Neural progenitor cell (in vitro differentiated cells): ENCODE data around the gene TBC1D9. TPM values are rescaled to one million over a fixed set of nuclear protein-coding genes. Genes with fewer than 3 reads are reported as not detected.

Experiments
- DNase-seq: peaks from one replicate; pipeline ENCODE4 v3.0.0-alpha.2; 2016; ENCODE audit warnings: low spot score
- H2AFZ ChIP-seq: fragments of 200-600 bp; sonication (generic); replicated peaks from 2 replicates; pipeline ENCODE4 v1.6.1; 2016; ENCODE audit warnings: antibody characterized with exemption
- H3F3A ChIP-seq: fragments of 200-600 bp; sonication (generic); 2 replicates; pipeline ENCODE4 v1.6.1; 2016; ENCODE audit warnings: antibody characterized with exemption, low read depth
- H3K27ac ChIP-seq: fragments of 200-600 bp; sonication (generic); 2 replicates; pipeline ENCODE4 v1.5.1; 2016; ENCODE audit warnings: mild to moderate bottlenecking
- H3K27me3 ChIP-seq: fragments of 200-600 bp; sonication (generic); 2 replicates; pipeline ENCODE4 v1.6.1; 2016; ENCODE audit warnings: mild to moderate bottlenecking, moderate library complexity
- H3K36me3 ChIP-seq: fragments of 200-600 bp; sonication (generic); 2 replicates; pipeline ENCODE4 v1.5.1; 2016
- H3K4me1 ChIP-seq: fragments of 200-600 bp; sonication (generic); 2 replicates; pipeline ENCODE4 v1.6.1; 2016; ENCODE audit warnings: mixed run types
- H3K4me2 ChIP-seq: fragments of 200-600 bp; sonication (generic); 2 replicates; pipeline ENCODE4 v1.6.1; 2016
- H3K4me3 ChIP-seq: fragments of 200-600 bp; sonication (generic); 2 replicates; pipeline ENCODE4 v1.5.1; 2016
- H3K79me2 ChIP-seq: fragments of 200-600 bp; sonication (generic); 2 replicates; pipeline ENCODE4 v1.6.1; 2016; ENCODE audit warnings: low read depth
- H3K9ac ChIP-seq: fragments of 200-600 bp; sonication (generic); 2 replicates; pipeline ENCODE4 v1.6.1; 2016
- H3K9me3 ChIP-seq: fragments of 200-600 bp; sonication (generic); 2 replicates; pipeline ENCODE4 v1.5.1; 2016; ENCODE audit warnings: low read depth
- H4K20me1 ChIP-seq: fragments of 200-600 bp; sonication (generic); 2 replicates; pipeline ENCODE4 v1.6.1; 2016; ENCODE audit warnings: low read depth
- H3K27ac Mint-ChIP-seq: 3 replicates; pipeline ENCODE4 v1.8.0; 2021; ENCODE audit warnings: mixed read lengths
- H3K27me3 Mint-ChIP-seq: 2 replicates; pipeline ENCODE4 v1.8.0; 2022; ENCODE audit warnings: low read depth, mild to moderate bottlenecking, inconsistent platforms, moderate library complexity, mixed read lengths; ENCODE audit not compliant: insufficient read depth
- H3K36me3 Mint-ChIP-seq: 3 replicates; pipeline ENCODE4 v1.8.0; 2021; ENCODE audit warnings: mixed read lengths
- H3K4me1 Mint-ChIP-seq: 3 replicates; pipeline ENCODE4 v1.8.0; 2021; ENCODE audit warnings: mixed read lengths
- H3K4me3 Mint-ChIP-seq: 3 replicates; pipeline ENCODE4 v1.8.0; 2021; ENCODE audit warnings: mild to moderate bottlenecking, moderate library complexity, mixed read lengths
- H3K9me3 Mint-ChIP-seq: 3 replicates; pipeline ENCODE4 v1.8.0; 2020; ENCODE audit warnings: mixed read lengths
- EZH2 ChIP-seq: fragments of 200-600 bp; sonication (generic); IDR thresholded peaks from 2 replicates; pipeline ENCODE4 v1.6.1; 2017; ENCODE audit warnings: antibody characterized with exemption, mild to moderate bottlenecking, moderate library complexity
- EZH2phosphoT487 ChIP-seq: fragments of 200-600 bp; sonication (generic); IDR thresholded peaks from 2 replicates; pipeline ENCODE4 v1.6.1; 2017; ENCODE audit warnings: antibody characterized with exemption
- total RNA-seq: library from RNA; depleted of rRNA; stranded (reverse); fragments of >200 nt; gene quantifications from 2 replicates; pipeline ENCODE4 v1.2.3, GENCODE V29; 2015; ENCODE audit warnings: low replicate concordance
- TF ChIP-seq, protein P1 (sequence below): fragments of 200-600 bp; sonication (generic); IDR thresholded peaks from 2 replicates; pipeline ENCODE4 v1.5.1; 2017; ENCODE audit warnings: antibody characterized with exemption, mild to moderate bottlenecking

Gene TBC1D9
- total RNA-seq, 1 donor from 2014 or later, result 11.3 TPM

GRCh38 chr4:140680686-140681085 lies 75.5 kb downstream of the TBC1D9 start:
- Histone ChIP-seq H3K9me3 (no peaks in the 10 kb centered on the region), H3K27ac (no peak overlapping the region), H2AFZ (no peak overlapping the region), H4K20me1 (no peaks in the 10 kb centered on the region), H3K36me3 (no peaks in the 10 kb centered on the region), H3K79me2 (no peaks in the 10 kb centered on the region), H3K9ac (no peak overlapping the region), H3K27me3 (no peaks in the 10 kb centered on the region), H3K4me2 (no peak overlapping the region), H3K4me1 (no peaks in the 10 kb centered on the region), H3K4me3 (no peak overlapping the region), H3F3A (no peaks in the 10 kb centered on the region)
- Mint-ChIP-seq H3K27me3 (peaks cover 3% of the 10 kb centered on the region), H3K4me1 (peaks cover 2% of the 10 kb centered on the region), H3K27ac (no peak overlapping the region), H3K36me3 (peaks cover 41% of the 10 kb centered on the region), H3K9me3 (no peaks in the 10 kb centered on the region), H3K4me3 (no peak overlapping the region)
- TF ChIP-seq, protein P1, sequence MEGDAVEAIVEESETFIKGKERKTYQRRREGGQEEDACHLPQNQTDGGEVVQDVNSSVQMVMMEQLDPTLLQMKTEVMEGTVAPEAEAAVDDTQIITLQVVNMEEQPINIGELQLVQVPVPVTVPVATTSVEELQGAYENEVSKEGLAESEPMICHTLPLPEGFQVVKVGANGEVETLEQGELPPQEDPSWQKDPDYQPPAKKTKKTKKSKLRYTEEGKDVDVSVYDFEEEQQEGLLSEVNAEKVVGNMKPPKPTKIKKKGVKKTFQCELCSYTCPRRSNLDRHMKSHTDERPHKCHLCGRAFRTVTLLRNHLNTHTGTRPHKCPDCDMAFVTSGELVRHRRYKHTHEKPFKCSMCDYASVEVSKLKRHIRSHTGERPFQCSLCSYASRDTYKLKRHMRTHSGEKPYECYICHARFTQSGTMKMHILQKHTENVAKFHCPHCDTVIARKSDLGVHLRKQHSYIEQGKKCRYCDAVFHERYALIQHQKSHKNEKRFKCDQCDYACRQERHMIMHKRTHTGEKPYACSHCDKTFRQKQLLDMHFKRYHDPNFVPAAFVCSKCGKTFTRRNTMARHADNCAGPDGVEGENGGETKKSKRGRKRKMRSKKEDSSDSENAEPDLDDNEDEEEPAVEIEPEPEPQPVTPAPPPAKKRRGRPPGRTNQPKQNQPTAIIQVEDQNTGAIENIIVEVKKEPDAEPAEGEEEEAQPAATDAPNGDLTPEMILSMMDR, result no peak
- TF ChIP-seq EZH2 (no peak), EZH2phosphoT487 (no peak)
- no peak for DNase-seq

- H3K4me1 ChIP-seq, result no peaks in the 10 kb centered on the region
- DNase-seq, result no peak
- H3K4me3 ChIP-seq, result no peak overlapping the region
- Mint-ChIP-seq H3K9me3 (no peaks in the 10 kb centered on the region), H3K36me3 (peaks cover 41% of the 10 kb centered on the region), H3K4me3 (no peak overlapping the region), H3K27me3 (peaks cover 5% of the 10 kb centered on the region), H3K4me1 (peaks cover 2% of the 10 kb centered on the region), H3K27ac (no peak overlapping the region)
- H3K27me3 ChIP-seq, result no peaks in the 10 kb centered on the region
- H3K27ac ChIP-seq, result no peak overlapping the region
- no peaks in the 10 kb centered on the region for H4K20me1 ChIP-seq
- TF ChIP-seq EZH2 (no peak), EZH2phosphoT487 (no peak)
- TF ChIP-seq, protein P1, result no peak
- no peaks in the 10 kb centered on the region for H3K79me2 ChIP-seq
- H3K4me2 ChIP-seq, result no peak overlapping the region
- no peaks in the 10 kb centered on the region for H3K9me3 ChIP-seq
- no peaks in the 10 kb centered on the region for H3K36me3 ChIP-seq
- H2AFZ ChIP-seq, result no peak overlapping the region
- no peaks in the 10 kb centered on the region for H3F3A ChIP-seq
- no peak overlapping the region for H3K9ac ChIP-seq
Measured at GRCh38 chr4:140679576-140679975, 76.6 kb downstream of the TBC1D9 start.

DNA sequence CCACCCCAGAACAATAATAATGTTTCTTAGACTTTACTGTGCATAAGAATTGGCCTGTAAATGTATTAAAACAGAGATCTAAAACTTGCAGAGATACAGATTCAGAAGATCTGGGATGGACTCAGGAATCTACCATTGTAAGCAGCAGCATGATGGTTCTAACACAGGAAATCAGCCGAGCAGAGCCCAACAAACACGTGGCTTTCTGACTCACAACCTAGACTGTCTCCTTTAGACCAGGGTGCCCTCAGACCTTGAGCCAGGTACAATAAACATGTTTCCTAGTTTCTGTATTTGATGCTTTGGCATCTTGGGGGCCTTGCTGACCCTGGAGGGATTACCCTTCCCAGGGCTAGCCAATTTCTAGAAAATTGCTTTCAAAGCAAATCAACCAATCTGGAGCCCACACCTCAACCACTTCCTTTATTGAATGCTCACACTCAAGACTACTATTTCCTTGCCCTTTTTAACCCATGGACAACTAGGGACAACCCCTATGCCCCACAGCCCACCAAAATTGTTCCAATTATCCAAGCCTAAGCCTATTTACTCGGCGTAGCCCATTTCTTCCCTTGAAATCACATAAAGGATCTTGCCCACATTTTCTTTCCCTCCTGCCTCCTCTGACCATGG lies 80.5 kb downstream of the TBC1D9 start:
- no peaks in the 10 kb centered on the region for H3K27me3 ChIP-seq
- Mint-ChIP-seq H3K36me3 (peaks cover 34% of the 10 kb centered on the region), H3K9me3 (no peaks in the 10 kb centered on the region), H3K4me1 (no peaks in the 10 kb centered on the region), H3K4me3 (no peak overlapping the region), H3K27ac (no peak overlapping the region), H3K27me3 (peaks cover 2% of the 10 kb centered on the region)
- no peak overlapping the region for H3K27ac ChIP-seq
- TF ChIP-seq EZH2 (no peak), EZH2phosphoT487 (no peak)
- TF ChIP-seq, protein P1, result no peak
- DNase-seq, result no peak
- H3K9me3 ChIP-seq, result no peaks in the 10 kb centered on the region
- H3K4me3 ChIP-seq, result no peak overlapping the region
- no peaks in the 10 kb centered on the region for H3K4me1 ChIP-seq
- no peak overlapping the region for H3K9ac ChIP-seq
- no peak overlapping the region for H2AFZ ChIP-seq
- H3K36me3 ChIP-seq, result no peaks in the 10 kb centered on the region
- no peaks in the 10 kb centered on the region for H3K79me2 ChIP-seq
- no peak overlapping the region for H3K4me2 ChIP-seq
- H3F3A ChIP-seq, result no peaks in the 10 kb centered on the region
- no peaks in the 10 kb centered on the region for H4K20me1 ChIP-seq
